ENCODE results near the gene ZSCAN31. TPM values are rescaled to one million over a fixed set of nuclear protein-coding genes. Genes with fewer than 3 reads are reported as not detected.
A peak's percentile ranks its signal among the peaks of the same experiment; 100 is the strongest.

ZSCAN31 gene
- total and polyA plus RNA-seq, 4 donors: 8.3 to 19.9 (median 15.0) TPM

DNA sequence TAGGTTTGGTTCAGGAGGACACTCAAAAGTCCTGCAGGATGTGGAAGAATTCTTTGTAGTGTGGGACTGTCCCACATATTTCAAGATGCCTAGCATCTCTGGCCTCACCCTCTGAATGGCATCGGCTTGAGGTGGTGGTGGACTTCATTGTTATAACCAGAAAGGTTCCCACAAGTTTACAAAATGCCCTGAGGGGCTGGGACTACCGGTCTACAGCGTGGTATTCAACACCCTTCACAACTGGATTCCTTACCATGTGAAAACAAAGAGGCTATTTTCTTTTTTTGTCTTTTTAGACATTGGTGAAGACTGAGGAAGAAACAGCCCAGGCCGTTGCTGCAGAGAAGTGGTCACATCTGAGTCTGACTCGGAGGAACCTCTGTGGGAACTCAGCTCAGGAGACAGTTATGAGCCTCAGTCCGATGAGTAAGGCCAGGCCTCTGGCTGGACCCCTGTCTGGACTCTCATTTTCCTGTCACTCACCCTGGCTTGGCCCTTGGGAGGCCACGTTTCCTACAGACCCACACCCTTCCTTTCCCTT, 39.4 kb downstream of the ZSCAN31 start:
- Histone ChIP-seq H3K36me3 (ENCODE audit: control insufficient read depth, insufficient read depth, low read length) (peaks cover 21% of the 10 kb centered on the region), H3K4me3 (ENCODE audit: low read depth, low read length) (no peak overlapping the region), H3K27me3 (ENCODE audit: control insufficient read depth, insufficient read depth, low read length) (no peaks in the 10 kb centered on the region), H3K4me1 (ENCODE audit: control insufficient read depth, insufficient read depth, low read length) (no peaks in the 10 kb centered on the region), H3K9me3 (ENCODE audit: control insufficient read depth, insufficient read depth, low read length) (no peaks in the 10 kb centered on the region), H3K27ac (ENCODE audit: low read depth, low read length) (no peak overlapping the region)
- DNase-seq (ENCODE audit: low read depth in 4 of 6, low spot score in 6 of 6): no peak
- WGBS (ENCODE audit: insufficient coverage): 91% methylated on average over 4 of the region's 7 CpGs

DNA sequence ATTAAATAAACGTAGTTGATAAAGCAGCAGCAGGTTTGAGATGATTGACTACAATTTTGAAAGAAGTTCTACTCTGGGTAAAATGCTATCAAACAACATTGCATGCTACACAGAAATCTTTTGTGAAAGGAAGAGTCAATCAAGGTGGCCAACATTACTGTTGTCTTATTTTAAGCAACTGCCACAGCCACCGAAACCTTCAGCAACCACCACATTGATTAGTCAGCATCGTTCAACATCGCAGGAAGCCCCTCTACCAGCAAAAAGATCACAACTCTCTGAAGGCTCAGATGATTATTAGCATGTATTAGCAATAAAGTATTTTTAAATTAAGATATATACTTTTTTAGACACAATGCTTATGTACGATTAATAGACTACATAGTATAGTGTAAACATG, 40.6 kb downstream of the ZSCAN31 start:
- Histone ChIP-seq H3K4me3 (ENCODE audit: low read depth, low read length) (no peak overlapping the region), H3K27ac (ENCODE audit: low read depth, low read length) (no peak overlapping the region), H3K4me1 (ENCODE audit: control insufficient read depth, insufficient read depth, low read length) (no peaks in the 10 kb centered on the region), H3K36me3 (ENCODE audit: control insufficient read depth, insufficient read depth, low read length) (peaks cover 16% of the 10 kb centered on the region), H3K9me3 (ENCODE audit: control insufficient read depth, insufficient read depth, low read length) (no peaks in the 10 kb centered on the region), H3K27me3 (ENCODE audit: control insufficient read depth, insufficient read depth, low read length) (no peaks in the 10 kb centered on the region)
- WGBS (ENCODE audit: insufficient coverage): no CpG with 5 or more reads among the region's 5 CpGs
- no peak for DNase-seq (ENCODE audit: low read depth in 4 of 6, low spot score in 6 of 6)

DNA sequence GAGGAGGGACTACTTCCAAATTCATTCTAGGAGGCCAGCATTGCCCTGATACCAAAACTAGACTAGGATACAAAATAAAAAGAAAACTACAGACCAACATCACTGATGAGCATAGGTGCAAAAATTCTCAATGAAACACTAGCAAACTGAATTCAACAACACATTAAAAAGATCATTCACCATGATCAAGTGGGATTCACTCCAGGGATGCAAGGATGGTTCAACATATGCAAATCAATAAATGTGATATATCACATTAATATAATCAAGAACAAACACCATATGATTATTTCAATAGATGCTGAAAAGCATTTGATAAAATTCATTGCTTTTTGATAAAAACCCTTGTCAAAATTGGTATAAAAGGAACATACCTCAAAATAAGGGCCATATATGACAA, 44.4 kb downstream of the ZSCAN31 start:
- Histone ChIP-seq H3K36me3 (ENCODE audit: control insufficient read depth, insufficient read depth, low read length) (peaks cover 14% of the 10 kb centered on the region), H3K9me3 (ENCODE audit: control insufficient read depth, insufficient read depth, low read length) (no peaks in the 10 kb centered on the region), H3K27ac (ENCODE audit: low read depth, low read length) (no peak overlapping the region), H3K4me3 (ENCODE audit: low read depth, low read length) (no peak overlapping the region), H3K4me1 (ENCODE audit: control insufficient read depth, insufficient read depth, low read length) (no peaks in the 10 kb centered on the region), H3K27me3 (ENCODE audit: control insufficient read depth, insufficient read depth, low read length) (no peaks in the 10 kb centered on the region)
- DNase-seq (ENCODE audit: low read depth in 4 of 6, low spot score in 6 of 6): no peak

DNA sequence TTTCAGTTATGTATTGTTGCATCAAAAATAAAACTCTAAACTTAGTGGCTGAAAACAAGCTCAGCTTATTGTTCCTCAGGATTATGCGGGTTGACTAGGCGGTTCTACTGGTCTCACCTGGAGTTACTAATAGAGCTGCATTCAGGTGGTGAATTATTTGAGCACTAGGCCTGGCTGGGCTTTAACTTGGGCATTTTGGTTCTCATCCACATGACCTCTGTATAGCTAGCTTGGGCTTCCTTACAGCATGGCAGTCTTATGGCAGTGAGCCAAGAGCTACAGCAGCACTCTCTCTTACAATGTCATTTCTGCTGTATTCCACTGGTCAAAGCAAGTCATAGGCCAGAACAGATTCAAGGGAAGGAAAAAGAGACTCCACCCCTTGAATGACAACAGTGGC, 53.0 kb downstream of the ZSCAN31 start:
- WGBS (ENCODE audit: insufficient coverage): 100% methylated on average over 2 of the region's 2 CpGs
- Histone ChIP-seq H3K4me3 (ENCODE audit: low read depth, low read length) (no peak overlapping the region), H3K27me3 (ENCODE audit: control insufficient read depth, insufficient read depth, low read length) (no peaks in the 10 kb centered on the region), H3K4me1 (ENCODE audit: control insufficient read depth, insufficient read depth, low read length) (no peaks in the 10 kb centered on the region), H3K9me3 (ENCODE audit: control insufficient read depth, insufficient read depth, low read length) (no peaks in the 10 kb centered on the region), H3K36me3 (ENCODE audit: control insufficient read depth, insufficient read depth, low read length) (peaks cover 13% of the 10 kb centered on the region), H3K27ac (ENCODE audit: low read depth, low read length) (no peak overlapping the region)
- no peak for DNase-seq (ENCODE audit: low read depth in 4 of 6, low spot score in 6 of 6)

DNA sequence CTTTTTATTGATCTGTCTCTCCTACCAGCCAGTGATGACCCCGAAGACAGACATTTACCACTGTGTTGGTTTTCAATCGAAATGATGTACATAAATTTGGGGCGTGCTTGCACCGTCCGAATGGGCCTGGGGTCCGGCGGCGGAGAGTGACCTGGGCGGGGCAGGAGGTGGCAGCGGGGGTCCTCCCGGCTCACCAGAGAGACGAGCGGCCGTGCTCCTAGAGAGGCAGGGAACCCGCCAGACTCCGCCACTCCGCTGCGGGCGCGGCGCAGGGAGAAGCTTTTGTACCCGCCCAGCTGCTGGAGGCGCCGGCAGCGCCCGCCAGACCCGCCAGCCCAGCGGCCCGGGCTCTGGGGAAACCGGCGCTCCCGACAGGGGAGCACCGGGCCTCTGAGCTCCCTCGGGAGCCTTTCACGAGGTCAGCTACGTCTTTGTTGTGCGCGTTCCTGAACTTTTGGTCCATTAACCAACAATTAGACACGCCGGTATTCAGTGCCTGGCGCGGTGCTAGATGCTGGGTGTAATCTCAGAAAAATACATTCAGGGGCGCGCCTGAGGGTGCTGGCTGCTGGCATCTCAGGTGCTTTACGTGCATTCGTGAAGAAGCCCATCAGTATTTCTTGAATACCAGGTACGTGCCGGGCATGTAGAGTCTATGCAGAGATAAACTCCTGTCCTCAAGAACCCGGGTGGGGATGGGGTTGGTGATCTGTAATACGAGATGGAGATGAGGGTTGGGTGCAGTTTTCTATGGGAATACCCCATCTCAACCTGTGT, 54.5 kb downstream of the ZSCAN31 start, which contains the start of gene PGBD1:
TSS of gene PGBD1 (plus strand) at position 285 of the 777 bp plus-strand sequence. CDS start 2,242 bp downstream, outside the sequence.
- under 1% methylated on average over 50 of the region's 50 CpGs for WGBS (ENCODE audit: insufficient coverage)
- DNase-seq (ENCODE audit: low read depth in 4 of 6, low spot score in 6 of 6): peak in 3 of 6 donors; percentile 63 to 92 (median 92)
- Histone ChIP-seq H3K4me3 (ENCODE audit: low read depth, low read length) (peak within 1 kb of the TSS; percentile 74), H3K4me1 (ENCODE audit: control insufficient read depth, insufficient read depth, low read length) (no peaks in the 10 kb centered on the region), H3K9me3 (ENCODE audit: control insufficient read depth, insufficient read depth, low read length) (no peaks in the 10 kb centered on the region), H3K36me3 (ENCODE audit: control insufficient read depth, insufficient read depth, low read length) (peaks cover 9% of the 10 kb centered on the region), H3K27me3 (ENCODE audit: control insufficient read depth, insufficient read depth, low read length) (no peaks in the 10 kb centered on the region), H3K27ac (ENCODE audit: low read depth, low read length) (peak within 1 kb of the TSS; percentile 25)

DNA sequence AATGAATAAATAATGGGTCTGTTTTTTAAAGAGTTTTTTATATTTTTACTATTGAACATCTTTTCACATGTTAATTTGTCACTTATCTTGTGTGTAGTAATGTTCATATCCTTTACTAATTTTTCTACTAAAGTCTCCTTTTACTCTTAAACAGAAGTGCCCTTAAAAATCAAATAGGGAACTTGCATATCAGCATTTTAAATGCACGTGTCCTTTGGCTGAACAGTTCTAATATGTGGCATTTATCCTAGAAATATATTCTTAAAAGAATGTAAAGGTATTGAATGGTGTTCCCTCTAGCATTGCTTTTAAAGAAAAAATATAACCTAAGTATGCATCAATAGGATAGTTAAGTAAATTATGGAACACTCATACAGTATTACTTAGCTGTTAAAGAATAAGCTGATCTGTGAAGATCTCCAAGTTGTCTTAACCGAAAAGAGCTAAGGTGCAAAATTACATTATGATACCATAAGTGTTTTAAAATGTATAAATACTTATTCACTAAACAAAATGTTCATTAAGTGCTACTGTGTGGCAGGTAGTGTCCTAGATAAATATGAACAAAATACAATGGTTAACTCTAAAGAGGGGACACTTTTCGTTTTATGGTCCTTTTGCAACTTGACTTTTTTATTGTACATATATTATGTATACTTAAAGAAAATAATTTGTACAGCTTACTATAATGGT, 55.2 kb downstream of the ZSCAN31 start:
- Histone ChIP-seq H3K9me3 (ENCODE audit: control insufficient read depth, insufficient read depth, low read length) (no peaks in the 10 kb centered on the region), H3K36me3 (ENCODE audit: control insufficient read depth, insufficient read depth, low read length) (peaks cover 13% of the 10 kb centered on the region), H3K4me3 (ENCODE audit: low read depth, low read length) (peak overlapping the region; percentile 74), H3K4me1 (ENCODE audit: control insufficient read depth, insufficient read depth, low read length) (no peaks in the 10 kb centered on the region), H3K27me3 (ENCODE audit: control insufficient read depth, insufficient read depth, low read length) (no peaks in the 10 kb centered on the region), H3K27ac (ENCODE audit: low read depth, low read length) (no peak overlapping the region)
- no CpG with 5 or more reads among the region's 3 CpGs for WGBS (ENCODE audit: insufficient coverage)
- no peak for DNase-seq (ENCODE audit: low read depth in 4 of 6, low spot score in 6 of 6)

DNA sequence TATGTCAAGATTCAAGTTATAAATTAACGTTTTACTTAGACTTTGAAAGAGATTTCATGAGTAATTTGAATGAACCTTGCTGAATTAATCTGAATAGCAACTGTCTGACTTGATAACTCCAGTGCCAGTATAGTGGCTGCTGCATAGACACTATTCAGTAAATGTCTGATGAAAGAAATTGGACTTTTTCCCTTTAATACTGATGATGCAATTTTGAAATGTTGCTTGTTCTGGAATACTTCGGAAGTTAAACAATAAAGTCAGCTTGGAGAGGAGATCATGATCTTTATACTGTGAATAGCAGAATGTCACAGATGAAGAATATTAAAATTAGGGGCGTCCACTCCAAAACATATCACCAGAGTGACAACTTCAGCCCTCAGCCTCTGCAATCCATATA, 58.2 kb downstream of the ZSCAN31 start:
- H3K4me3 ChIP-seq (ENCODE audit: low read depth, low read length): no peak overlapping the region
- WGBS (ENCODE audit: insufficient coverage): no CpG with 5 or more reads among the region's 3 CpGs
- no peak overlapping the region for H3K27ac ChIP-seq (ENCODE audit: low read depth, low read length)
- peaks cover 25% of the 10 kb centered on the region for H3K36me3 ChIP-seq (ENCODE audit: control insufficient read depth, insufficient read depth, low read length)
- no peaks in the 10 kb centered on the region for H3K27me3 ChIP-seq (ENCODE audit: control insufficient read depth, insufficient read depth, low read length)
- H3K9me3 ChIP-seq (ENCODE audit: control insufficient read depth, insufficient read depth, low read length): no peaks in the 10 kb centered on the region
- DNase-seq (ENCODE audit: low read depth in 4 of 6, low spot score in 6 of 6): no peak
- H3K4me1 ChIP-seq (ENCODE audit: control insufficient read depth, insufficient read depth, low read length): no peaks in the 10 kb centered on the region

DNA sequence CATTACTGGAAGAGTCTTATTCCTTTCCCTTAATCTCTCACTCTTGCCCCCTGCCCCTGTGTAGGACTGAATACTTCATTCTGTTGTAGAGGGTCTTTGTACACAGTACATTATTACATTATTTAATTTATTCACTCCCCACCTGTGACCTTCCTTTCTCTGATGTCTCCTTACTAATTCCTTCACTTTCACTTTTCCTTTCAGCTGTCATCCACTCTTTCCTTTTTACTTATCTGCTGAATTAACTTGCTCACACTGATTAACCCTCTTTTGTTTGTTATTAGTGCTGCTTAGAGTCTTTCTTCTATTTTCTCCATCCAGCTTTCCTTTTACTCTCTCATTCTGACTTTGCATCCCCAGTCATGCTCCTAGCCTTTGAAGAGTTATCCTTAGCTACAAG, 61.1 kb downstream of the ZSCAN31 start:
- no peak for DNase-seq (ENCODE audit: low read depth in 4 of 6, low spot score in 6 of 6)
- peaks cover 33% of the 10 kb centered on the region for H3K36me3 ChIP-seq (ENCODE audit: control insufficient read depth, insufficient read depth, low read length)
- H3K4me3 ChIP-seq (ENCODE audit: low read depth, low read length): no peak overlapping the region
- no peaks in the 10 kb centered on the region for H3K27me3 ChIP-seq (ENCODE audit: control insufficient read depth, insufficient read depth, low read length)
- no peaks in the 10 kb centered on the region for H3K9me3 ChIP-seq (ENCODE audit: control insufficient read depth, insufficient read depth, low read length)
- no peak overlapping the region for H3K27ac ChIP-seq (ENCODE audit: low read depth, low read length)
- no peaks in the 10 kb centered on the region for H3K4me1 ChIP-seq (ENCODE audit: control insufficient read depth, insufficient read depth, low read length)
